Fibroblast of pulmonary artery (primary cell): ENCODE results near the gene SH3YL1.

Experiments used
- DNase-seq: peaks from one replicate; pipeline ENCODE4 v3.0.0-alpha.2; 2010; ENCODE audit warnings: low read depth
- H3K4me3 ChIP-seq: replicated peaks from 2 replicates; pipeline ENCODE4 v1.5.1; 2011; ENCODE audit warnings: low read depth, mild to moderate bottlenecking, control low read depth, low read length, moderate library complexity
- CTCF ChIP-seq: IDR thresholded peaks from 2 replicates; pipeline ENCODE4 v1.5.1; 2011; ENCODE audit warnings: mild to moderate bottlenecking, control low read depth, low read length, inconsistent platforms; ENCODE audit errors: missing control alignments

The SH3YL1 gene

GRCh38 chr2:249538-250042, 14.2 kb downstream of the SH3YL1 start:
- H3K4me3 ChIP-seq: no peak overlapping the region
- DNase-seq: no peak
- TF ChIP-seq CTCF: no peak

- H3K4me3 ChIP-seq: no peak overlapping the region
- no peak for DNase-seq
- no peak for TF ChIP-seq CTCF
These were observed 15.1 kb downstream of the SH3YL1 start for GRCh38 chr2:248724-249123.

- TF ChIP-seq CTCF: peak; percentile 71
- no peak overlapping the region for H3K4me3 ChIP-seq
- peak; percentile 86 for DNase-seq
These were observed 17.2 kb downstream of the SH3YL1 start for GRCh38 chr2:246489-247144.

- no peak overlapping the region for H3K4me3 ChIP-seq
- no peak for DNase-seq
- no peak for TF ChIP-seq CTCF
These were observed 19.3 kb downstream of the SH3YL1 start for GRCh38 chr2:244547-244946.

- no peak for DNase-seq
These were observed 25.0 kb downstream of the SH3YL1 start for GRCh38 chr2:238869-239268.

GRCh38 chr2:238431-238830, 25.4 kb downstream of the SH3YL1 start:
- H3K4me3 ChIP-seq: no peak overlapping the region
- TF ChIP-seq CTCF: no peak
- no peak for DNase-seq

More at GRCh38 chr2:238869-239268, 25.0 kb downstream of the SH3YL1 start:
- no peak overlapping the region for H3K4me3 ChIP-seq
- no peak for TF ChIP-seq CTCF

- TF ChIP-seq CTCF: no peak
- H3K4me3 ChIP-seq: no peak overlapping the region
- DNase-seq: no peak
These were observed 26.0 kb downstream of the SH3YL1 start for GRCh38 chr2:237878-238277.
